SH-SY5Y (cell line): Measurements from ENCODE around the gene CCDC91.

Source experiments
- GATA2 ChIP-seq: IDR thresholded peaks from 2 replicates; pipeline ENCODE4 v1.6.1; 2011; ENCODE audit warnings: mild to moderate bottlenecking, low read depth, low read length
- GATA3 ChIP-seq: IDR thresholded peaks from 2 replicates; pipeline ENCODE4 v1.6.1; 2011; ENCODE audit warnings: low read depth, mild to moderate bottlenecking, low read length, moderate library complexity

CCDC91 gene

DNA sequence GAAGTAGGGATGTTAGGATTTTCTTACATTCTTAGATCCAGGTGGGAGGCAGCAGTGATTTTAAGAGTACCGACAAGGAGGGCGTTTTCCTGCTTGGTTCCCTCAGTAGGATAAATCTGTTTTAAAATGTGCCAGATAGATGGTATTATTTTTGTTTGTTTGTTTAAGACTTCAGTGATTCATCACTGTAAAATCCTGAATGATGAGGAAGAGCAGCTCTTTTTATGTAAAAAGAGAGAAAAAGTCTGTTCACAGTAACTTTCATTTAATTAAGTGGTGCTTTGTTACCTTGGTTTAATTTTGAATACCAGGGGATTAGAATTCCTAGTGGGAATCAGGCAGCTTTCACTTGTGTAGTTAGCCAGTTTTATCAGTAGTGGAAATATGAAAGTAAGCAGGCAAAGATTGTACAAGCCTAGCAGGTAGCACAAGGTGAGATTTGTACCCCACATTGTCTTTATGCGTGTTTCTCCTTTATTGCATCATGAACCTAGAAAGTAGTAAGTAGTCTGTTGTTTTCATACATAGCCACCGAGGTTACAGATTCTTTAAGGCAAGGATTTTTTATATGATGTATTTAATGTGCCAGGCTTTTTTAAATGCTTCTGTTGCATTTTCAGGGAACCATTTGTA is 349.6 kb downstream of the CCDC91 start:
- TF ChIP-seq GATA2 (no peak), GATA3 (no peak)

DNA sequence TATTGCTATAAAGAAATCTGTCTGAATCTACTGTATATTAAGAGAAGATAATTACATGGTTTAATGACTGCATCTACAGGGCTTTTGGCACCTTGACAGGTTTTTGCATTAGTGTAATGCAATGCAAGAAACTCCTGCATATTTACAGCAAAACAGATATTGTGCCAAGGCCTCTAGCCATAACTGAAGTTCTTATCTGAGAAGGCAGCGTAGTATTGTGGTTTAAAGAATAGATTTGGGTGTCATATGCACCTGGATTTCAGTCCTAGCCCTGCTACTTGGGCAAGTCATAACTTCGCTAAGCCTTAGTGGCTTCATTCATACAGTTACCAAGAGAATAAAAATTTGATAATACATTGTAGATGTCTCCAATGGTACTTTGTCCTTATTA is 350.1 kb downstream of the CCDC91 start:
- TF ChIP-seq GATA2: no peak
- TF ChIP-seq GATA3: no peak

DNA sequence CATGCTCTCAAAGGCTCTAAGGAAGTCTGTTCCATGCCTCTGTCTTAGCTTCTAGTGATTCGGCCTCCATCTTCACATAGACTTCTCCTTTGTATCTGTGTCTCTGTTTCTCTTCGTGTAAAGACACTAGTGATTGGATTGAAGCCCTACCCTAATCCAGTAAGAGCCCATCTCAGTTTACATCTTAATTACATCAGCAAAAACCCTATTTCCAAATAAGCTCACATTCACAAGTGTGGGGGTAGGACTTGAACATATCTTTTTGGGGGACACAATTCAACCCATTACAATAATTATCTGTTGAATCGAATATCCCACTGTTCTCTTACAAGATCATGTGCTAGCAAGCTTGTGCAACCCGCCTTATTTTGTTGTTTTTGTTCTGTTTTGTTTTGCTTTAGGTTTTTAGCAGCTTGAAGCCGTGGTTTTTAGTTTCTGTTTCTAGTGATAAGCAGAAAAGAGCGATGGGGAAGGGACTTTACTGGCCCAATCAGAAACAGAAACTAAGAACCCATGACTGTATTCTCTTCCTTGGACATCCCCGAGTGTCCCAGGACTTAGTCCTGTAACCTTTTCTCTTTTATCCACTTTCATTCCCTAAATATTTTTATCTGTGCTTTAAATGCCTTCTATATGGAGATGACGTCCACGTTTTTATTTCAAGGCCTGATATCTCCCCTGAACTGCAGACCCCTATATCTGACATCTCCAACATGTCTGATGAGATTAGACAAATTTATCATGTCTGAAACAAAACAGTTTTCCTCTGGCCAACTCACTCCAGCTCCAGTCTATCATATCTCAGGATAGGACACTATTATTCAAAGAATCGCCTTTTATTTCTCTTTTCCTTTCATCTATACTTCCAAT is 353.0 kb downstream of the CCDC91 start:
- TF ChIP-seq GATA3 (no peak), GATA2 (no peak)

DNA sequence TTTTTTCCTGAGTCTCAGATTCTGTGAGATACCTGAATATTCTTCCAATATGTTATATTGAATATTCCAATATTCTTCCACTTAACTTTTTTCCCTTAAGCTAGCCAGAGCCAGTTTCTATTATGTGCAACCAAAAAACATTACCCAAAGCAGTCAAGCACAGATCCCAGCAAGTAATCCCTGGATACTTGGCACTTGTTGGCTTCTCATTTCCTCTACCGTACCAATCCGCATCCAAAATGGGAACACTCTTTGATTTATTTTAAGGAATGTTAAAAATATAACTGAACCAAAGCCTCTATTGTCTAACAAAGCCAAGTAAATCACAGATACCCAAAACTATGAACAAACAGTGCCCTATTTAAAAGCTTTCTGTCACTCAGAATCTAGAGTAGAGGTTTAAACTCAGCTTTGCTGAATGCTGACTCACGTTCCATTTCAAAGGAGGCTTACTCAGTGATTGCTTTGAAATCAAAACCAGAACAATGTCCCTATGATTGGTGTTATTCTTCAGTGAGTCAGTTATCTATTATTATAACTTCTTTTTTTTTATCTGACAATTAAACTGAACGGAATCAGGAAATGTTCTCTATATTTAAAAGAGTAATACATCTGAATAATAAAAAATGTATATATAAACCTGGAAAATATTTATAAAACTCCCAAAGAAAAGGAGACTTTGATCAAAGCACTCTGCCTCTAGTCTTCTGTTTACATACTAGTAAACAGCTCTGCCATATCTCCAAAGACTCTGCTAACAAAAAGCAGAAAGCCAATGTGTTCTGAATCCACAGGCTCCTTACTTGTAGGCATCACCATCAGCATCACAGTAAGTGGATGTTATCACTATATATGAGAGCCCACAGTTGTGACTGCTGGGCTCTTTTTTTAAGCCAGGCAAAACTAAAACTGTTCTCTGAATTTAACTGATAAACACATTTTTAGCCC is 360.8 kb downstream of the CCDC91 start:
- TF ChIP-seq GATA2 (no peak), GATA3 (no peak)

DNA sequence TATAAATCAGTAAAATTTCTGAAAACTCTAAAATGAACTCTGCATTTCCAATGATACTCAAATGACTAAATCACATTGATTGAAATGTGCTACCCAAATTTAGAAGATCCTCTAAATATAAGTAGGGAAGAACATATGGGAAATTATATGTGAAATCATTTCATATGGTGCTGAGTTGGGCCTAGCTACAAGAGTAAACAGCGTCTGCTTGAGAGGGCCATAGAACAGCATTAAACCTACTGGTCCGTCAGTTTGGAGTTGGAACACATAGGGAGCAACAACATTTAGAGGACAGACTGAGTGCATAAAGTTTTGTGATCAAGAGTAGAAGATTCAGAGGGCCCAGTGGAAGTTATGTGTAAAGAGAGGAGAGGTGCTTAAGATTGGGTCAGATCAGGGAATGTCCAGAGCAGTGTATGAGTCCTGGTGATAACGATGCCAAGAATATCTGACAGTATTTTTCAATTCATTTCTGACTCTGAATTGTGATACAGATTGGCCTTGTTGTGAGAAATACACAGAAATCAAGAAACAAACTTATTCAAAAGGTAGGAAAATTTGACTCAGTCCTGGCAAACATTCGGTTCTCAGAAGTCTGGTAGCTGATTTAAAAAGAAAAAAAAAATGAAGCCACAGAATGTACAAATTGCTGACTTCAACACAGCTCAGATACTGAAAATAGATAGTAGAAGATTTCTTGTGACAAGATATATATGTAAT is 362.2 kb downstream of the CCDC91 start:
- TF ChIP-seq GATA2 (no peak), GATA3 (no peak)

DNA sequence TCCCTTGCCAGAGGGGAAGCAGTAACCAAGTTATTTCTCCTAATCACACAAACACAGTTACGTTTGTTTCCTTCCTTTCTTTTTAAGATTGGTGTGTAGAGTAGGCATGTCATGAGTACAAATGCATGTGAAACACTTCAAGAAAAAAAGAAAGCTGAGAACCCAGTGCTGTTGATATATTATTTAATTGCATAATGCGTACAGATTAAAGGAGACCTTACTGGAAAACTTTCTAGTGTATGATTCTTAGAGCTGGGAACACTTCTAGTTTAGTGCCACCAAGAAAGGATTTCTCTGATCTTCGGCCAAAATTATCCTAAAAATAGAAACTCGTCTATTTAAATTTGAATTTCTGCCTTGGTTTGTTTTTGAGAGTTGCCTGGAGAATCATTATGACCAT is 365.5 kb downstream of the CCDC91 start:
- TF ChIP-seq GATA3: no peak

DNA sequence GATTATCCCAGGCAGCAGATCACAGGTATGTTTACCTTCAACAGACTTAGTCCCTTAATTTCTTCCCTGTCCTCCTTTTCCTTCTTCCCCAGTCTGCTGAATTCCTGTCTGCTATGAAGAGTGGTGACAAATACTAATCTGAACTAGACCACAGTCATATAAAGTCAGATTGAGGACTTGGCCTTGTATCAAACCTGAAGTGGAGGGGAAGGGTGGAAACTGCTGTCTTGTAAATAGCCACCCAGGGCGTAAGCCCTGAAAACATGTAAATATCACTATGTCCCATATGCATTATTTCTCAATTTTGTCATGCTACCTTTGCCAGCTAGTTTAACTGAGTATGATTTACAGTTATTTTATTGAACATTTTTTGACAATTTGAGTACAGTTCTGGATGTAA is 368.0 kb downstream of the CCDC91 start:
- TF ChIP-seq GATA2: no peak
- TF ChIP-seq GATA3: no peak

DNA sequence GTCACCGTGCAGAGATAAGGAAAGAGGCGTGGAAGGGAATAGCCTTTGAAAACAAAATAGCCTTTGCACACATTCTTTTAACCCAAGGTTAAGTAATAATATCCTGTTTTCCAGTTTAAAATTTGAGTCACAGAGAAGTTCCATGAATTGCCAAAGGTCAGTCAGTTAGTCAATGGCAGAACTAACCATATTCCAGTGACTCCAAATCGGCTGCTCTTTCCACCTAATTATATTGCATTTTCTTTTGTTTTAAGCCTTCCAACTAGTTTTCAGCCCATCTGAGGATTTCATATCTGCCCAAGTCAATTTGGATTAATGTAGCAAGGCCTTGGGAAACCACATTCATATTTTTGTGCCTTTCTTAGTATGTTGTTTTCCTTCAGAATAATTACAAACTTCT is 373.0 kb downstream of the CCDC91 start:
- TF ChIP-seq GATA3 (no peak), GATA2 (no peak)

DNA sequence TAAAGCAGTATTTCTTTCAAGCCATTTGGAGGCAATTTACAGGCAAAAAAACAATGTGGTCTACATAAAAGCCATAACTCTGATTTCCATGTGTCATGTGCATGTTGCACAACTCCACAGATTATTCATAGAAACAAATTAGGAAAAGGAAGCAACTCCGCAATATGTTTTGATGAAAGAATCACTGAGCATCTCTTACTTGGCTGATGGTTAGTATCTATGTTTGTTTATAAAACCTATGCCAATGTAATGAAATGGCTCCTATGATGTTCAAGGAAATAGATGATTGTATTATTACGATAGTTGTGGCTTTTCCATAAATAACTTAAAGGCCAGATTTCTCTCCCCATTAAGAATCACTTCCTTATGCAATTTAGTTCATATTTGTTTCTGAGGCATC is 373.7 kb downstream of the CCDC91 start:
- TF ChIP-seq GATA3: no peak
- TF ChIP-seq GATA2: no peak

DNA sequence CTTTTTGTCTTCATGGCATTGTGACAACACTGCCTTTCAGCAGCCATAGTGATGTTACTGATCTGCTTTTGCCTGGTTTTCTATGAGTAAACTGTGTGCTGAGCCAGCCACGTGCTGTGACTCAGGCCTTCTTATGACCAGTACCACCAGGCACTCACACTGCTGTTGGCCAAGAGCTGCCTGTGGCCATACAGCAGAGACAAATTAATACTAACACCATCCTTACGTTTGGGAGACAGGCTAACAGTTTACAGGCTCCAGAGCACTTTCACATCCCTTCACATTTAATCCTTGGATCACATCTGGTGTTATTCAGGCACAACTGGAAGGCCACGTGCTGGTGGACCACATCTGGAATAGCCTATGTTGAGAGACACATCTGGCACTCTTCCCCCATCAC is 377.9 kb downstream of the CCDC91 start:
- TF ChIP-seq GATA3 (no peak), GATA2 (no peak)

DNA sequence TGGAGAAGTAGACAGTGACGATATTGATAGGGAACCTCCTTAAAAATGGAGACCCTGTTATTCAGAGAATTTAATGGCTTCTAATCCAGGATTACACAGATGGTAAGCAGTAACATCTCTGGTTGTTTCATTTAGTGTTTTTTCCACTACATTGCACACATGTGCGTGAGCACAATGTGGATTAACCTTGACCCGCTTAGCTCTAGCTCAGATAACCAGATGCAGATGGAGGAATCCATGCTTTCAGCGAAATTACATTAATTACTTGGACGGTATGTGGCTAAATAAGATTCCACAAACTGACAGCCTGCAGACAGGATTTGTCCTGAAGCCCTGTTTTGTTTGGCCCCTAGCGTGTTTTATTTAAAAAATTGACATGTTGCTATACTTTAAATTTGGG is 378.4 kb downstream of the CCDC91 start:
- TF ChIP-seq GATA2: no peak
- TF ChIP-seq GATA3: no peak

DNA sequence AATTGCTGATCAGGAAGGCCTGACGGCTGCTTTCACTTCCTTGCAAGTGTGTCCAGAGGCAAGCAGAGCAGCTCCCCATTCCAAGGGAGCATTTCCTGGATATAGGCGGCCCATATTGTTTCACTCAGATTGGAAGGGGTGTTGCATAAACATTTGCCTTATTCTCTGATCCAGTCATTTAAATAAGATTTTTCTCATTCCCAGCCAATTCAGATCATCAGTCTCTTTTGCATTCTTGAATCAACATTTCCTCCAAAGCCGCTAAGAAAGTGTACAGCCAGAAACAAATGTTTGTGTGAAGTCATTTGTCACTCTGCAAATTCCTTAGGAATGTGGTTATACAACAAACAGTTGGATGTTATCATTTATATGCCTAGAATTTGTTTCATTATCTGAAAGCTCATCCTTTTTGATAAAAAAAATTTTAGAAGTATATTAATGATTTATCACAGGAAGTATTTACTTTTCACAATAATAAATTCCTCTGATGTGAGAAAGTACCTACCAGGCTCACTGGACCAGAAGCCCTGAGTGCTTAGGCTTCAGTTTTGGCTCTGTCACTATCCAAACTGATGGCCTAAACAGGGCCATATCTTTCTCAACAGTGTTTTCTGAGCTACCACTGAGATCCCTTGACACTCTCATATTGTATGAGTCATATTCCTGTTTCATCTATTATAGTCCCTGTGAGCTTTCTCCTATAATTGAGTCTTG is 379.6 kb downstream of the CCDC91 start:
- no peak for TF ChIP-seq GATA2
- TF ChIP-seq GATA3: no peak

DNA sequence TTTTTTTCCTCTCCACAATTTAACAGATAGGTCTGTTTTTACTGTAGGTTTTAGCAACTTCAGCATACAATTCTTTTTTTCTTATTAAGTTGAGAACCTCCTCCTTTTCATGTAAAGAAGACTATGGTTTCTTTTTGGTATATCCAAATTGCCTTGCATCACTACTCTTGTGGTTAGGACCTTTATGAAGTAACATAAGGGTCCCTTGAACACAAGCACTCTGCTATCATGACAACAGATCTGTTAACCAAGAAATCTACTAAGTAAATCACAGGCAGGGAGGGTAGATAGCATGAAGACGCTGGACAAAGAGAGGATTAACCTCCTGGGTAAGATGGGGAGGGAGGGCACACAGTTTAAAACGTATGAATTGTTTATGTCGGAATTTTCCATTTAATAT is 380.6 kb downstream of the CCDC91 start:
- no peak for TF ChIP-seq GATA3
- TF ChIP-seq GATA2: no peak
